Activated naive CD8-positive, alpha-beta T cell treated with anti-CD3 and anti-CD28 coated beads, Interleukin-2, amount 10 ng/mL, durations not matched to agents 7 days and 5 days (primary cell): Measurements from ENCODE around the gene AKR7A2. TPM values are rescaled to one million over a fixed set of nuclear protein-coding genes. Genes with fewer than 3 reads are reported as not detected.

Source experiments
- ATAC-seq: fragments of 150-1000 bp; cut with Tn5 transposase; one replicate; pipeline ENCODE4 v1.10.0; 2021; ENCODE audit warnings: low read depth, moderate library complexity
- POLR2A ChIA-PET: fragments of 350-600 bp; sonication (Branson Sonifier 250); formaldehyde crosslinking; loops from one replicate; lab custom pipeline; 2021; ENCODE audit warnings: antibody characterized with exemption; lab: Charles Lee
- DNase-seq: peaks from one replicate; pipeline ENCODE4 v3.0.0; 2021
- H3K27ac Mint-ChIP-seq: one replicate; pipeline ENCODE4 v1.8.0; 2022; ENCODE audit warnings: mild to moderate bottlenecking, mixed read lengths
- H3K27me3 Mint-ChIP-seq: one replicate; pipeline ENCODE4 v1.8.0; 2022; ENCODE audit warnings: mild to moderate bottlenecking, moderate library complexity, mixed read lengths
- H3K36me3 Mint-ChIP-seq: one replicate; pipeline ENCODE4 v1.8.0; 2021; ENCODE audit warnings: mild to moderate bottlenecking, mixed read lengths
- H3K4me1 Mint-ChIP-seq: one replicate; pipeline ENCODE4 v1.8.0; 2021; ENCODE audit warnings: mixed read lengths
- H3K4me3 Mint-ChIP-seq: one replicate; pipeline ENCODE4 v1.8.0; 2022; ENCODE audit warnings: mild to moderate bottlenecking, moderate library complexity, mixed read lengths
- H3K9me3 Mint-ChIP-seq: one replicate; pipeline ENCODE4 v1.8.0; 2021; ENCODE audit warnings: mixed read lengths
- total RNA-seq, 2 experiments: library from RNA; stranded (reverse); gene quantifications; one replicate each; pipeline ENCODE4 v1.2.3, GENCODE V29; 2021

AKR7A2 gene
- total RNA-seq, 2 experiments from 2014 or later, result 48.5 to 49.6 TPM

DNA sequence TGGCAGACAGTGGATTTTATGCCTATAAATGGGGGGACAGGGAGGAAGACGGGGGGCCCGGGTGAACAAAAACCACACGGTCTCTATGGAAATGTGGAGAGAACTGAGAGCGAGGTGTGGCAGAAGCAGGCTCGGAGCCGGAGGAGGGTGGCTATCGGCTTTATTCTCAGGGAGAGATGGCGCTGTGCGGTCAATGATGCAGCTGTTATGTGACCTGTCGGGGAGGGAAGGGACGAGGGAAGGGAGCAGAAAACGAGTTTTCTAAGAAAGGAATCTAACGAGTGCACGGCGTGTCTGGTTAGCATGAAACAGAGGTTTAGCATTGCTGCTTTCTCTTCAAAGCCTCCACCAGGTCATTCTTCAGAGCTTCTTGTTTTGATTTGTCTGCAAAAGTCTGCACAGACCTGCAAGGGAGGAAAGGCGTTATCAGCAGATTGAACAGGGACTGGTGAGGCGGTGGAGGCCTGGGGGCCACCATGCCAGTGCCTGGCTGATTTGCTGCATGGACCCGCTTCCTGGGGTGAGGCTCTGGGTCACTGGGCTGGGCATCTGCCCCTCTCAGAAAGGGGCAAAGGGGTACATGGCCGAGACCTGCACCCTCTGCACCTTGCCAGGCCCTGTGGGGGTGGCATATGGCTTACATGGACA, 27.4 kb upstream of the AKR7A2 start:
- peaks cover 2% of the 10 kb centered on the region for H3K4me1 Mint-ChIP-seq

DNA sequence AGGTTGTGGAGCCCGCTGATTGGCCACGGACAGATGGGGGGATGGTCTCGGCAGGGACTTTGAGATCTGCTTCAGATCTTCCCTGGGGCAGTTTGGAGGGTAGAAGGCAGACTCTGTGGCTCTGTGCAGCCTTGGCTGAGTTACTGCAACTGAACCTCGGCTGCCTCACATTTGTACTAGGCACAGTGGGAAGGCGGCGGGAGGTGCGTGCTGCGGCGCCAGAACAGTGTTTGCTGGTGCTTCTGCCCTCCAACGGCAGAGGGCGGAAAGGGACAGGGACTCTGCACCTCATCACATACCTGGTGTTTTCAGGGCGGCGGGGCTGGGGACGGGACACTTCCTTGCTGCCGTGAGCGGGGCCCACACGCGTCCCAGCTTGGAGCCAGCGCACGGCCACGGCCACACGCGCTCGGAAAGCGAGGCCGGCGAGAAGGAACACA, 26.4 kb upstream of the AKR7A2 start:
- ATAC-seq (no peak), DNase-seq (no peak)
- POLR2A ChIA-PET, result no interaction called here
- Mint-ChIP-seq H3K4me3 (no peak overlapping the region), H3K9me3 (no peaks in the 10 kb centered on the region), H3K27ac (no peak overlapping the region), H3K4me1 (peaks cover 2% of the 10 kb centered on the region), H3K27me3 (no peaks in the 10 kb centered on the region), H3K36me3 (peaks cover 13% of the 10 kb centered on the region)

More for the DNA sequence above, 27.4 kb upstream of the AKR7A2 start:
- H3K27me3 Mint-ChIP-seq, result no peaks in the 10 kb centered on the region
- H3K9me3 Mint-ChIP-seq, result no peaks in the 10 kb centered on the region
- DNase-seq, result no peak
- no peak overlapping the region for H3K27ac Mint-ChIP-seq
- POLR2A ChIA-PET, result no interaction called here
- no peak for ATAC-seq
- peaks cover 18% of the 10 kb centered on the region for H3K36me3 Mint-ChIP-seq
- H3K4me3 Mint-ChIP-seq, result no peak overlapping the region

DNA sequence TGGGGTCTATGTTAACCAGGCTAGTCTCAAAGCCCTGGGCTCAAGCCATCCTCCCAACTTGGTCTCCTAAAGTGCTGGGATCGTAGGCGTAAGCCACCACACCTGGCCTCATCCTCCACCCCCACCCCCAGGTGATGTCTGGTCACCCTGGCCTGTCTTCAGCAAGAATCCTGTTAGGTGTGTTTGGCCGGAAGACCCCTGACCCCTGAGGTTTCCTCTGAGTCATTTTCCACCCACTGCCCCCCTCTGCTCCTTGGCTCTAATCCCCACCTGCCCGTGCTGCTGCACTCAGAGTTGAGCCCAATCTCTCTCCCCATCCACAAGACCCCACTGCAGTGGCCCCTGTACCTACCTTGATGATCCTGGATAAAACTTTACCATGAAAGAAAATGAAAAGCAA, 25.3 kb upstream of the AKR7A2 start:
- no peak for ATAC-seq
- H3K4me1 Mint-ChIP-seq, result peaks cover 2% of the 10 kb centered on the region
- POLR2A ChIA-PET, result no interaction called here
- H3K27ac Mint-ChIP-seq, result peak overlapping the region; percentile 13
- H3K36me3 Mint-ChIP-seq, result peaks cover 11% of the 10 kb centered on the region
- DNase-seq, result no peak
- H3K9me3 Mint-ChIP-seq, result no peaks in the 10 kb centered on the region
- H3K4me3 Mint-ChIP-seq, result no peak overlapping the region
- no peaks in the 10 kb centered on the region for H3K27me3 Mint-ChIP-seq

DNA sequence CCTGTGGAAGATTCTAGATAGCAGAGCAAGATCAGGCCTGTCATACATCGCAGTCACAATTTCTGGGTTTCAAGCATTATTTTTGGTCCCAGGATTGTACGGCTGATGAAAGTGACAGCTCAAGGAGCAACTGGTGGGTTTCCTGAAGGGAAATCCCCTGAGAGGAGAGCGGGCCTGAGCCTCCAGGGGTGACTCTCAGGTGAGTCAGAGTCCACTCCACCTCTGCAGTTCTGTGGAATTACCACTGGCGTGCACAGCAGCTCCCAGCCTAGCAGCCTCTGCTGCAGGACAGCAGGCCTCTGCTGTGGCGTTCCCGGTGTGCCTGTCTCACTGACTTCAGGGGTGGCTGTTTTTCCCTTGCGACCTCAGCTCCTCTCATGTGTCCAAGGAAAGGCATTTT, 24.6 kb upstream of the AKR7A2 start:
- H3K4me3 Mint-ChIP-seq, result no peak overlapping the region
- H3K4me1 Mint-ChIP-seq, result peaks cover 2% of the 10 kb centered on the region
- no peak overlapping the region for H3K27ac Mint-ChIP-seq
- POLR2A ChIA-PET, result no interaction called here
- H3K36me3 Mint-ChIP-seq, result peaks cover 11% of the 10 kb centered on the region
- H3K9me3 Mint-ChIP-seq, result no peaks in the 10 kb centered on the region
- DNase-seq, result no peak
- ATAC-seq, result no peak
- no peaks in the 10 kb centered on the region for H3K27me3 Mint-ChIP-seq

DNA sequence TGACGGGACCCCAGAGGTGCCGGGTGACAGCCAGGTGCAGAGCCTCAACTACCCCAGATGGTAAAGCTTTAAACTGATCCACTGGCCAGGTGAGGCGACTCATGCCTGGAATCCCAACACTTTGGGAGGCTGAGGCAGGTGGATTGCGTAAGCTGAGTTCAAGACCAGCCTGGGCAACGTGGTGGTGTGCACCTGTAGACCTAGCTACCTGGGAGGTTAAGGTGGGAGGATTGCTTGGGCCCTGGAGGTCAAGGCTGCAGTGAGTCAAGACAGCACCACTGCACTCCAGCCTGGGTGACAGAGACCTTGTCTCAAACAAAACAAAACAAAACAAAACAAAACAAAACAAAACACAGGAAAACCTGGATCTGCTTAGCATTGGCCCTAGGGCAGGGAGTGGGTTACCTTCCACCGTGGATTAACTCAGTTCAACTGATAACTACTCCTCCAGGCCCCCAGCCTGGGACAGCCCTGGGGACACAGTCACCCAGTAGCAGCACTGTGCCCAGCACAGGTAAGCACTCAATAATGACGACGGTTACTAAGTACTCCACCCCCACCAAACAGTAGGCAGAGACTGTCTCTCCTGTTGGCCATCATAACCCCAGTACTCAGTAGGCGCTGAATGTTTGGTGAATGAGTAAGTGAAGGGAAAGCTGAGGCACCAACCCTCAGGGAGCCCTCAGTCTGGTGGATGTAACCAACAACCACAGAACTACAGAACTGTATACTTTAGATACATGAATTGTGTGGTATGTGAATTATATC, 21.8 kb upstream of the AKR7A2 start:
- no peak for ATAC-seq

DNA sequence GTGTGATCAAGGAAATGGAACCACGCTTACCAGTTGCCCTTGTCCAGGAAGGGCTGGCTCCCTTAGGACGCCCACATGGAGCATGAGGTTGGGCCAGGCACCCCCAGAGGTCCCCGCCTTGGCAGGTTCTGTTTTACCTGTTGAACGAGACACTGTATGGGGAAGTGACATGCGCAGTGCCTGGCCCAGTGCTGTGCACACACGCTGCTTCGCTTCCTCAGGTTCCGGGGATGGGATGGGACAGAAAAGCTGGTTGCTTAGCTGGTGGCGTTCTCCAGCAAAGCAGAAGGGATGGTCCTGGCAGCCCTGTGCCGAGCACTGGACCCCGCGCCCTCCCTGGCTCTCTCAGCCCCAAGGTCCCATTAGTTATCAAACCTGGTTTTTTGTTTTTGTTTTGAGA, 20.9 kb upstream of the AKR7A2 start:
- Mint-ChIP-seq H3K4me3 (no peak overlapping the region), H3K27me3 (no peaks in the 10 kb centered on the region), H3K27ac (no peak overlapping the region), H3K9me3 (no peaks in the 10 kb centered on the region), H3K36me3 (peaks cover 3% of the 10 kb centered on the region), H3K4me1 (no peaks in the 10 kb centered on the region)
- no peak for ATAC-seq
- DNase-seq, result no peak
- POLR2A ChIA-PET, result no interaction called here

More for the DNA sequence above, 21.8 kb upstream of the AKR7A2 start:
- Mint-ChIP-seq H3K36me3 (peaks cover 3% of the 10 kb centered on the region), H3K27ac (no peak overlapping the region), H3K27me3 (no peaks in the 10 kb centered on the region), H3K9me3 (no peaks in the 10 kb centered on the region), H3K4me1 (no peaks in the 10 kb centered on the region), H3K4me3 (no peak overlapping the region)
- POLR2A ChIA-PET, result no interaction called here
- DNase-seq, result no peak

DNA sequence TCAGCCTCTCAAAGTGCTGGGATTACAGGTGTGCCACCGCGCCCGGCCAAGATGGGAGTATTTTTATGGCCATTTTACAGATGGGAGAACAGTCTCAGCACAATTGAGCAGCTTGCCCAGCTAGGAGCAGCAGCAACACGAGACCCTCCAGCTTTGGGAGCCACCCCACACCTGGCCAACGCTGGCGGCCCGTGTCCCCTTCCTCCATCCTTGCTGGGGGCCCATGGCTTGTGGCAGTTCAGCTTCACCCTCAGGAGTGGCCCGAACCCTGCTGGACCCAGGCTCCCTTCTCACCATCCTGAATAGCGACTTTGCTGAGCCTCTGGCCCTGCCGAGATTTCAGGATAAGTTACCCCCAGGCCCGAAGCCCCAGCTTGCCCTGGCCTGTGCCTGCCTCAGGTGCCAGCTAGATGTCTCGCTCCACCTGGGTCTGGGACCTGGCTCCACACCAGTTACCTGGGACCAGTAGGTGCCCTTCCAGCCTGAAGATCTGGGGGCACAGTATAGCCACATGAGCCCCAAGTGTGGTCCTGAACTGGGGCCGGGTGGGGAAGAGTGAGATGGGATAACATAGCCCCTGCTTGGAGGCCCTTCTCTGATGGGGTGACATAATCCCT, 19.4 kb upstream of the AKR7A2 start:
- POLR2A ChIA-PET, result no interaction called here
- DNase-seq (no peak), ATAC-seq (peak; percentile 12)
- Mint-ChIP-seq H3K4me1 (no peaks in the 10 kb centered on the region), H3K4me3 (no peak overlapping the region), H3K27me3 (no peaks in the 10 kb centered on the region), H3K36me3 (no peaks in the 10 kb centered on the region), H3K9me3 (no peaks in the 10 kb centered on the region), H3K27ac (no peak overlapping the region)

DNA sequence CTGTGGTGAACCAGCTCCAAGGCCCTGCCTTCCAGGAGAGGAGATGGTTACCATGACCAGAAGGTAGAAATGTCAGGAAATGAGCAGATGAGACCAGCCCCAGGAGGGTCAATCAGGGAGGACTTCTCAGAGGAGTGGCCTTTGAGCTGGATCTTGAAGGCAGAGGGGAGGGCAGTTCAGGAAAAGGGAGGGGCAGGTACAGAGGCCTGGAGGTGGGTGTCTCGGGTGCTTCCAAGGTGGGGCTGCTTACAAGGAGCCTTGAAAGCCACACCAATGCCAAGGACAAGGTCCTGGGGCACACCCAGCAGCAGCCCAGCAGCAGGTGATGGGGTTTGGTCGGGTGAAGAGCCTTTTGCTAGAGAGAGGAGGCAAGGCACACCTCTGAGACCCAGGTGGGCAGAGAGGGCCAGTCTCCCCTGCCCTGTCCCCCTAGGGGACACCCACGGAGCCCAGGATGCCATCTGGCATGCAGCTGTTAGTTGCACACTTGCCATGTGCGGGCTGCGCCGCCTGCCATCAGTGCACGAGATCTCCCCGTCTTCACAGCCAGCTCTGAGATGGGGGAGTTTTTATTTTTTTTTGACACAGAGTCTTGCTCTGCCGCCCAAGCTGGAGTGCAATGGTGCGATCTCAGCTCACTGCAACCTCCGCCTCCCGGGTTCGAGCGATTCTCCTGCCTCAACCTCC, 18.6 kb upstream of the AKR7A2 start:
- no peak overlapping the region for H3K27ac Mint-ChIP-seq
- no peak overlapping the region for H3K4me3 Mint-ChIP-seq
- DNase-seq (no peak), ATAC-seq (no peak)
- H3K9me3 Mint-ChIP-seq, result no peaks in the 10 kb centered on the region
- no peaks in the 10 kb centered on the region for H3K27me3 Mint-ChIP-seq
- POLR2A ChIA-PET, result interaction anchor here (0.6 to 1.0 kb wide), 2 partner anchors 15 to 18 kb away, joined by 3 read pairs; partner anchors contain the start of genes AKR7A2 and SLC66A1
- no peaks in the 10 kb centered on the region for H3K4me1 Mint-ChIP-seq
- no peaks in the 10 kb centered on the region for H3K36me3 Mint-ChIP-seq

DNA sequence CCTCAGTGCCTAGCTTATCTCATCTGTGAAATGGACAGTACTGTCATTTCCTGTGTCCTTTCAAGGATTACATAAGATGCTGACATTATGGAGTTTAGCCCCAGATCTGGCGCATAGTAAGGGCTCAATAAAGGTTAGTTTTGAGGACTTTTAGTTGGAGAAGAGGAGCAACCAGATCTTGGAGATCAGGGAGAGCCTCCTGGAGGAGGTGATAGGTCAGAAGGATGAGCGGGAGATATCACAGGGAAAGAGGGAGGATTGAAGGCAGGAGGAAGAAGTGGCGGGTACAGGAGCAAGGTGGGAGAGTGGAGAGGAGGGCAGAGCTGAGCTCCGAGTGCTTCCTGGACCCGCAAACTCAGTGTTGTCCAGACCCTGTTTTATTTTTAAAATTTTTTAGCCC, 17.7 kb upstream of the AKR7A2 start:
- no peak for ATAC-seq
- H3K4me3 Mint-ChIP-seq, result no peak overlapping the region
- DNase-seq, result no peak
- H3K27ac Mint-ChIP-seq, result peak overlapping the region; percentile 42
- no peaks in the 10 kb centered on the region for H3K9me3 Mint-ChIP-seq
- no peaks in the 10 kb centered on the region for H3K4me1 Mint-ChIP-seq
- no peaks in the 10 kb centered on the region for H3K27me3 Mint-ChIP-seq
- POLR2A ChIA-PET, result interaction anchor here (0.6 to 1.0 kb wide), 2 partner anchors 16 to 17 kb away, joined by 3 read pairs; partner anchors contain the start of genes AKR7A2 and SLC66A1
- no peaks in the 10 kb centered on the region for H3K36me3 Mint-ChIP-seq

DNA sequence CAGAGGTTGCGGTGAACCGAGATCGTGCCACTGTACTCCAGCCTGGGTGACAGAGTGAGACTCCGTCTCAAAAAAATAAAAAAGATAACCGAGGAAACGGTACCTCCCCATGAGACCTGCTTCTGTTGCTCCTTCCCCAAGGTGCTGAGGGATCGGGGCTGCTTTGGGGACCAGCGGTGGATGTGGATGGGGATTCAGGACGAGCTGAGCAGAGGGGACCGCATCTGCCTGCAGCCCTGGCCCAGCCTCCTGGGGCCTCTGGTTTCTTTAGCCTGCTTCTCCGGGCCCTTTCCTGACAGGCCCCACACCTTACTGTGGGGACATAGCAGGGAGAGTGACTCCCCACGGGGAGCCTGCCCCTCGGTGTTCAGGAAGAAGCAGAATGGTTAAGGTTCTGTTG, 17.2 kb upstream of the AKR7A2 start:
- no peak overlapping the region for H3K27ac Mint-ChIP-seq
- H3K36me3 Mint-ChIP-seq, result no peaks in the 10 kb centered on the region
- H3K4me1 Mint-ChIP-seq, result no peaks in the 10 kb centered on the region
- H3K27me3 Mint-ChIP-seq, result no peaks in the 10 kb centered on the region
- H3K9me3 Mint-ChIP-seq, result no peaks in the 10 kb centered on the region
- ATAC-seq (no peak), DNase-seq (no peak)
- POLR2A ChIA-PET, result no interaction called here
- no peak overlapping the region for H3K4me3 Mint-ChIP-seq

DNA sequence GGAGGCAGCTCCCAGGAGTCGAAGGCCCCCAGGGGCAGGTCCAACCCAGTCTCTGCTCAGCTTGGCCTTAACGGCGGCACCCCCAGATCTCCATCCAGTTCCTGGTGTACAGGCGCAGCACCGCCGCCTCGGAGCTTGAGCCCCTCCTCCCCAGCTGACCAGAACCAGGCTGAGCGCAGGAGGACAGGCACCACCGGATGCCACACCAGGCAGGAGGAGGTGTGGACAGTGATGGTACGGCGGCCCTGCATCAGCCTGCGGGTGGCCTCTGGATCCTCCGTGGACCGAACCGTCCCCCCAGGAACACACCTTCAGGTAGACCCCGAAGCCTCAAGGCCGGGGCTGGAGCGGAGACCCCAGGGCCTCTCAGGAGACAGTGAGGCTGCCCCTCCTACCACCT, 16.5 kb upstream of the AKR7A2 start:
- no peak overlapping the region for H3K27ac Mint-ChIP-seq
- no peaks in the 10 kb centered on the region for H3K36me3 Mint-ChIP-seq
- POLR2A ChIA-PET, result no interaction called here
- H3K9me3 Mint-ChIP-seq, result no peaks in the 10 kb centered on the region
- DNase-seq, result no peak
- H3K27me3 Mint-ChIP-seq, result no peaks in the 10 kb centered on the region
- ATAC-seq, result no peak
- H3K4me3 Mint-ChIP-seq, result no peak overlapping the region
- no peaks in the 10 kb centered on the region for H3K4me1 Mint-ChIP-seq

DNA sequence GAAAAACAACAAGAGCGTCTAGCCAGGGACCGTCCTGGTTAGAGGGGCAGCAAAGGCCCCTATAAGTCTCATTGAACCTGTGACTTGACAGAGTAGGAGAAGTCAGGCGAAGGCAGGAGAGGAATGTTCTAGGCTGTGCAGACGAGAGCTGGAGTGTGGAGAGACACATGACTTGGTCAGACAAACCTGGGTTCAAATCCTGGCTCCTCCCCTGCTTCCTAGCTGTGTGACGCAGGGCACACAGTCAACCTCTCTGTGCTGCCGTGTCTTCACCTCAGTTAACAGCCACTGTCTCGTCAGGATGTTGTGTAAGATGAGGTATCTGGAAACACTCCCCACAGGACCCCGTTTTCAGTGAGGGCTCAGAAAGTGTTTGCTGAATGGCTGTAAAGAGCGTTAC, 15.8 kb upstream of the AKR7A2 start:
- no peaks in the 10 kb centered on the region for H3K9me3 Mint-ChIP-seq
- H3K27ac Mint-ChIP-seq, result no peak overlapping the region
- DNase-seq (no peak), ATAC-seq (no peak)
- H3K4me3 Mint-ChIP-seq, result no peak overlapping the region
- no peaks in the 10 kb centered on the region for H3K36me3 Mint-ChIP-seq
- POLR2A ChIA-PET, result no interaction called here
- H3K4me1 Mint-ChIP-seq, result no peaks in the 10 kb centered on the region
- no peaks in the 10 kb centered on the region for H3K27me3 Mint-ChIP-seq

DNA sequence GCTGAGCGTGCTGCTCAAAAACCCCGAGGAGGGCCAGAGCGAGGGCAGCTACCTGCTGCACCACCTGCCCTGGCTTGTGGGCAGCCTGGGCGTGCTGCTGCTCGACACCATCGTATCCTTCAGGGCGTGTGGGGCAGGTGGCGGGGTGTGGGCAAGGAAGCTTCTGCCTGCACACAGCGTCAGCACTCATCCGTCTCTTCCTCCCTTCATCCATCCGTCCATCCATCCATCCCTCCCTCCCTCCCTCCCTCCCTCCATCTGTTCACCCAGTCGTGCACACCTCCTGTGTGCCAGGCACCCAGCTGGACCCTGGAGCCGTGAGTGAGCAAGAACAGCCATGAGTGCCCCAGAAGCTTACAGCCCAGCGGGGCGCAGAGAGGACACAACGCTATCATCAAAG, 15.4 kb upstream of the AKR7A2 start:
- Mint-ChIP-seq H3K27me3 (no peaks in the 10 kb centered on the region), H3K4me3 (no peak overlapping the region), H3K4me1 (no peaks in the 10 kb centered on the region), H3K9me3 (no peaks in the 10 kb centered on the region), H3K36me3 (no peaks in the 10 kb centered on the region), H3K27ac (no peak overlapping the region)
- DNase-seq, result no peak
- POLR2A ChIA-PET, result no interaction called here
- no peak for ATAC-seq
